ENCODE data around the gene MEA1.

GRCh38 chr6:42984924-42985475 lies 28.7 kb downstream of the MEA1 start:
- TF ChIP-seq TAF1 (IDR thresholded peaks at IDR 0.05; ENCODE audit: low read depth, low read length): no peak
- no peak for TF ChIP-seq POLR2AphosphoS5 (IDR thresholded peaks at IDR 0.05; ENCODE audit: low read depth, low read length)
- no peak for TF ChIP-seq POLR2A (IDR thresholded peaks at IDR 0.05; ENCODE audit: low read depth, low read length)
- no peak for TF ChIP-seq PAX5 (IDR thresholded peaks at IDR 0.05; ENCODE audit: insufficient read depth, low read length, severe bottlenecking)
- TF ChIP-seq SPI1 (IDR thresholded peaks at IDR 0.05; ENCODE audit: low read depth, low read length): no peak
- no peak for TF ChIP-seq POU2F2 (IDR thresholded peaks at IDR 0.05; ENCODE audit: low read depth, low read length)
